Thoracic aorta (tissue), 2 donors: ENCODE results near the gene PPP1R7. TPM values are rescaled to one million over a fixed set of nuclear protein-coding genes. Genes with fewer than 3 reads are reported as not detected.
A peak's percentile ranks its signal among the peaks of the same experiment; 100 is the strongest.
"Not testable (repeated sequence)": the region's sequence is repeated elsewhere in the genome, so short reads cannot be mapped to it uniquely, and the experiment has no call there.

ENCODE experiments used
- ATAC-seq: fragments of 150-250 bp; one replicate; pipeline ENCODE4 v1.8.0; 2017; ENCODE audit warnings: low read depth; ENCODE audit not compliant: insufficient number of reproducible peaks, low FRiP score
- DNase-seq: peaks from one replicate; pipeline ENCODE4 v3.0.0-alpha.2; 2020; ENCODE audit warnings: low spot score
- H3K27ac ChIP-seq, 2 donors: fragments of 200-600 bp; sonication (generic); 1 replicate in 1 of 2; 2 replicates in 1 of 2; pipeline ENCODE4 v1.5.1; 2016; ENCODE audit warnings: mild to moderate bottlenecking in 2 of 2, moderate library complexity in 2 of 2
- H3K27me3 ChIP-seq: fragments of 200-600 bp; sonication (generic); replicated peaks from 2 replicates; pipeline ENCODE4 v1.6.0; 2016; ENCODE audit warnings: mild to moderate bottlenecking; ENCODE audit not compliant: insufficient read depth
- H3K36me3 ChIP-seq: fragments of 200-600 bp; sonication (generic); one replicate; pipeline ENCODE4 v1.5.1; 2016
- H3K4me1 ChIP-seq, 2 donors: fragments of 200-600 bp; sonication (generic); 1 replicate in 1 of 2; 2 replicates in 1 of 2; pipeline versions ENCODE4 v1.5.1 to v1.6.0; 2016; ENCODE audit warnings: low read depth in 2 of 2, mild to moderate bottlenecking in 1 of 2; ENCODE audit not compliant: control insufficient read depth in 1 of 2
- H3K4me3 ChIP-seq: fragments of 200-600 bp; sonication (generic); 2 replicates; pipeline ENCODE4 v1.5.1; 2016; ENCODE audit warnings: mild to moderate bottlenecking
- H3K9me3 ChIP-seq: fragments of 200-600 bp; sonication (generic); 2 replicates; pipeline ENCODE4 v1.5.1; 2016
- total RNA-seq, 2 donors: library from RNA; depleted of rRNA; stranded (reverse); fragments of >200 nt; gene quantifications; one replicate each; pipeline versions ENCODE4 v1.1.0 to v1.2.3, GENCODE V29; 2016
- TF ChIP-seq, protein P1 (sequence below): fragments of 200-600 bp; sonication (generic); IDR thresholded peaks from one replicate; pipeline ENCODE4 v1.5.1; 2019; ENCODE audit warnings: antibody characterized with exemption

The PPP1R7 gene, protein sequence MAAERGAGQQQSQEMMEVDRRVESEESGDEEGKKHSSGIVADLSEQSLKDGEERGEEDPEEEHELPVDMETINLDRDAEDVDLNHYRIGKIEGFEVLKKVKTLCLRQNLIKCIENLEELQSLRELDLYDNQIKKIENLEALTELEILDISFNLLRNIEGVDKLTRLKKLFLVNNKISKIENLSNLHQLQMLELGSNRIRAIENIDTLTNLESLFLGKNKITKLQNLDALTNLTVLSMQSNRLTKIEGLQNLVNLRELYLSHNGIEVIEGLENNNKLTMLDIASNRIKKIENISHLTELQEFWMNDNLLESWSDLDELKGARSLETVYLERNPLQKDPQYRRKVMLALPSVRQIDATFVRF
- total RNA-seq, result 10 to 100 TPM; 28.9 to 40.3 TPM

GRCh38 chr2:241149925-241150659 is at the start of gene PPP1R7:
PPP1R7 (plus strand) TSS chr2:241150467; CDS start chr2:241150496, 29 bp downstream.
- no peaks in the 10 kb centered on the region for H3K36me3 ChIP-seq
- peak; percentile 78 for ATAC-seq
- H3K9me3 ChIP-seq, result no peaks in the 10 kb centered on the region
- no peaks in the 10 kb centered on the region for H3K27me3 ChIP-seq
- peak within 1 kb of the TSS; percentile 67 to 79 for H3K27ac ChIP-seq
- peak within 1 kb of the TSS; percentile 99 for H3K4me3 ChIP-seq
- TF ChIP-seq, protein P1, sequence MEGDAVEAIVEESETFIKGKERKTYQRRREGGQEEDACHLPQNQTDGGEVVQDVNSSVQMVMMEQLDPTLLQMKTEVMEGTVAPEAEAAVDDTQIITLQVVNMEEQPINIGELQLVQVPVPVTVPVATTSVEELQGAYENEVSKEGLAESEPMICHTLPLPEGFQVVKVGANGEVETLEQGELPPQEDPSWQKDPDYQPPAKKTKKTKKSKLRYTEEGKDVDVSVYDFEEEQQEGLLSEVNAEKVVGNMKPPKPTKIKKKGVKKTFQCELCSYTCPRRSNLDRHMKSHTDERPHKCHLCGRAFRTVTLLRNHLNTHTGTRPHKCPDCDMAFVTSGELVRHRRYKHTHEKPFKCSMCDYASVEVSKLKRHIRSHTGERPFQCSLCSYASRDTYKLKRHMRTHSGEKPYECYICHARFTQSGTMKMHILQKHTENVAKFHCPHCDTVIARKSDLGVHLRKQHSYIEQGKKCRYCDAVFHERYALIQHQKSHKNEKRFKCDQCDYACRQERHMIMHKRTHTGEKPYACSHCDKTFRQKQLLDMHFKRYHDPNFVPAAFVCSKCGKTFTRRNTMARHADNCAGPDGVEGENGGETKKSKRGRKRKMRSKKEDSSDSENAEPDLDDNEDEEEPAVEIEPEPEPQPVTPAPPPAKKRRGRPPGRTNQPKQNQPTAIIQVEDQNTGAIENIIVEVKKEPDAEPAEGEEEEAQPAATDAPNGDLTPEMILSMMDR, result no peak
- peaks cover 0 to 12% of the 10 kb centered on the region in 2 donors for H3K4me1 ChIP-seq
- peak; percentile 81 for DNase-seq

- Histone ChIP-seq H3K4me1 (peaks cover 12 to 21% of the 10 kb centered on the region in 2 donors), H3K9me3 (no peaks in the 10 kb centered on the region), H3K27me3 (no peaks in the 10 kb centered on the region), H3K27ac (peak within 1 kb of the TSS; percentile 66 to 73), H3K4me3 (peak within 1 kb of the TSS; percentile 90), H3K36me3 (peaks cover 1% of the 10 kb centered on the region)
- DNase-seq, result peak; percentile 41
- TF ChIP-seq, protein P1, result no peak
- peak; percentile 65 for ATAC-seq
These were observed 47.9 kb upstream of the PPP1R7 start, which contains the start of gene MTERF4 for GRCh38 chr2:241102239-241102803. MTERF4 (minus strand) TSS chr2:241102287; CDS start chr2:241102273, 14 bp downstream.

GRCh38 chr2:241103176-241103595 is 47.1 kb upstream of the PPP1R7 start:
- Histone ChIP-seq H3K27me3 (no peaks in the 10 kb centered on the region), H3K4me3 (peak overlapping the region; percentile 90), H3K27ac (peak overlapping the region; percentile 66 to 73), H3K4me1 (peaks cover 12 to 21% of the 10 kb centered on the region in 2 donors), H3K9me3 (no peaks in the 10 kb centered on the region), H3K36me3 (no peaks in the 10 kb centered on the region)
- DNase-seq, result no peak
- TF ChIP-seq, protein P1, result no peak
- no peak for ATAC-seq

GRCh38 chr2:241104611-241105010 is 45.7 kb upstream of the PPP1R7 start:
- not testable (repeated sequence) for H3K27ac ChIP-seq

GRCh38 chr2:241105641-241106040 is 44.6 kb upstream of the PPP1R7 start:
- no peak for DNase-seq
- TF ChIP-seq, protein P1, result no peak

More at GRCh38 chr2:241104611-241105010, 45.7 kb upstream of the PPP1R7 start:
- H3K4me3 ChIP-seq, H3K27me3 ChIP-seq, H3K36me3 ChIP-seq, H3K9me3 ChIP-seq, DNase-seq, ATAC-seq: not testable (repeated sequence)
- peaks cover 12 to 21% of the 10 kb centered on the region in 2 donors for H3K4me1 ChIP-seq

More at GRCh38 chr2:241105641-241106040, 44.6 kb upstream of the PPP1R7 start:
- Histone ChIP-seq H3K36me3 (no peaks in the 10 kb centered on the region), H3K4me1 (peaks cover 12 to 18% of the 10 kb centered on the region in 2 donors), H3K9me3 (no peaks in the 10 kb centered on the region), H3K27ac (no peak overlapping the region), H3K4me3 (no peak overlapping the region), H3K27me3 (no peaks in the 10 kb centered on the region)
- no peak for ATAC-seq
